Endothelial cell of hepatic sinusoid (primary cell): ENCODE data around the gene CFAP92.

Experiments used
- in situ Hi-C: cut with HindIII; loops from 2 replicates; pipeline ENCODE4 v1.10.0; 2017; ENCODE audit warnings: low sequenced_read_pairs

CFAP92 gene

DNA sequence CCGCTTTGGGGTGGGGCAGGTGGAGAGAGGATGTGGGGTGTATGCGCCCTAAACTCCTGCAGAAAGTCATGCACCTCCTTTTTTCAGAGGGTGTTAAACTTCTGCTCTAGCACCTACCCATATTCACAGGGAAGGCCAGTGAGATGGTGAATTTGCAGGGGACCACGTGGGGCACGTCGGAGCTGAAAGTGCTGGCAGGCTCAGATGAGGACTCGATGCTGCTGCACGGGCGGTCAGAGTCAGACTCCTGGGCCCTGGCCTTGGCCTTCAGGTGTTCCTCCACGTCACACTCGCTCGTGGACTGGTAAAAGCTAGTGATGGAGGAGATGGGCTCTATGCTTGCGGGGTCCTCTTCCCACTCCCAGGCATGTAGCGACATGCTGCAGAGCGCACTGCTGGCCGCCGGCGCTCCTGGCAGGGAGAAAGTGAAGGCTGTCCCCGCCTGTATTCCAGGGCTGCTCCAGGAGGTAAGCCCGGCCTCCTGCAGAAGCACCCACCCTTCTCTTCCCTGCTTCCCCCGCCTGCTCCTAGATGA, 883 bp downstream of the CFAP92 start:
- in situ Hi-C loops, result loop anchor here (5.0 to 10.0 kb wide), 2 partner anchors 76 to 242 kb away; no protein-coding TSS in a partner anchor

DNA sequence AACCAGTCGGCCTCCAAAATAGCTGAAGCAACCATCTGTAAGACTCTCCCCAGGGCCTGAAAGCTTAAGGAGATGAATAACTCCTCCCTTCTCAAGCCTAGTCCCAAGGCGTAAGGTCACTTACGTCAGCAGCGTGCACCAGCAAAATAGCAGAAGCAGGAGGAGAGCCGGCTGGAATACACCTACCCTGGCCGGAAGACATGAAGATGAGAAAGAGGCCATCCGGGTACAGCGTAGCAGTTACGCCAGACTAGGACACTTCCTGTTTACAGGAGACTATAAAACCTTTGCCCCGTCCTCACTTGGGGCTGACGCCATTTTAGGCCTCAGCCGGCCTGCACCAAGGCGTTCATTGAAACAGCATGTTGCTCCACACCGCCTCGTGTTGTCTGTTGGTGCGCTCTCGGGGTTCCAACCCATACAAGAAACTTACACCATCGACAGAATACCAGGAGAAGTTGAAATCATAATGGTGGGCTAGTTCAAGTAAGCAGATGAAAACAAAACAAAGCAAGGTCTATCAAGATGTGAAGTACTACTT, 2.5 kb downstream of the CFAP92 start:
- in situ Hi-C loops, result loop anchor here (5.0 to 10.0 kb wide), 2 partner anchors 74 to 243 kb away; no protein-coding TSS in a partner anchor

DNA sequence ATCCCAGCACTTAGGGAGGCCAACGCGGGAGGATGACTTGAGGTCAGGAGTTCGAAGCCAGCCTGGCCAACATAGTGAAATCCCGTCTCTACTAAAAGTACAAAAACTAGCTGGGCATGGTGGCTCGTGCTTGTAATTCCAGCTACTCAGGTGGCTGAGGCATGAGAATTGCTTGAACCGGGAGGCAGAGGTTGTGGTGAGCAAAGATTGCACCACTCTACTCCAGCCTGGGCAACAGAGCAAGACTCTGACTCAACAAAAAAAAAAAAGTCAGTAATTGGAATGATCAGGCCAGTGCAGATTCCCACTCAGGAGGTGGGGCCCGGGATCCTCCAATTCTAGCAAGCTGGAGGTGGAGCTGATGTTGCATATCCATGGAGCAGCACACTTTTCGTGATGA, 5.6 kb downstream of the CFAP92 start:
- in situ Hi-C loops, result no loop called here

DNA sequence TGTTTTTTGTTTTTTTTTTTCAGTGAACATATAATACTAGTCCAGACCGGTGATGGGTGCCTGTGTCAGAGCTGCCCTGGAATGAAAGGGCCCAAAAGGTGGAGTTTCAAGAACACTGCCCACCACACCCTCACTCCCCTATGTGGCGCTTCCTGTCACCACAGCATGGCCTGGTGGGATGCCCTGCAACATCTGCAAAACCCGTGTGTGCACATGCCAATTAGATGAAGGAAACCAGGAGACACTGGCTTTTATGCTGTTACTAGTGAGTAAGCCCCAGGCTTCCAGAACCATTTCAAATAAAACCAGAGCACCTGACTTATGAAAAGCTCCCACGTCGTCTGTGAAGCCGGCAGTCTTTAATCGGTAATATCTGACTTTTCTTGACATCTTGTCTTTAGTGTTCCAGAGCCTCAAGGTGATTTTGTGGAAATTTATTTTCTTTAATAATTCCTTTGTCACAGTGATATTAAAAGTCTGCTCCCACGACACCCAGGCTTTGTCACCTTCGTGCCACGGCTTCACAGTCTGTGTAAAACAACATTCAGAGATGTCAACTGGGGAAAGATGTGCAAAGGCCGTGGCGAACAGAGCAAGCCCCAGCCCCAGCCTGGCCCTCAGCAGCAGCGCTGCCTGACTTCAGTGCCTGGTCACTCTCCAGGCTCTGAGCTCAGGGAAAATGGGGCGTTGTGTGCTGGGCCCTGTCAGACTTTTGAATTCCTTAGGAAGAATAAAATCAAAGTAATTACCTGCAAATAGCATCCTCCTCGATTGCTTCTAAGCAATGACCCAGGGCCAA, 6.4 kb downstream of the CFAP92 start:
- in situ Hi-C loops, result no loop called here

DNA sequence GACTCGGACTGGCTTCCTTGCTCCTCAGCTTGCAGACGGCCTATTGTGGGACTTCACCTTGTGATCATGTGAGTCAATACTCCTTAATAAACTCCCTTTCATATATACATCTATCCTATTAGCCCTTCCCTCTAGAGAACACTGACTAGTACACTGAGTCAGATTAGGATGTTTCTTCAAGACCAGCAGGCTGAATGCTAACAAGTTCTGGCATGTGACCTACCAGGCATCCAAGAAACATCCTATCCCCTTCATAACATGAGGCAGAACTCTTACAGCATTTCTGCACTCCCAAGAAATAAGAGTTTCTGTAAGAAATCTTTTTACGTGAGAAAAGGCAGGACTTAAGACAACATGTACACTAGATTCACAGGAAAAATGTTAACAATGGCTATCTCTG, 9.3 kb downstream of the CFAP92 start:
- in situ Hi-C loops, result loop anchor here (5.0 kb wide), 1 partner anchor 33 kb away; no protein-coding TSS in a partner anchor

DNA sequence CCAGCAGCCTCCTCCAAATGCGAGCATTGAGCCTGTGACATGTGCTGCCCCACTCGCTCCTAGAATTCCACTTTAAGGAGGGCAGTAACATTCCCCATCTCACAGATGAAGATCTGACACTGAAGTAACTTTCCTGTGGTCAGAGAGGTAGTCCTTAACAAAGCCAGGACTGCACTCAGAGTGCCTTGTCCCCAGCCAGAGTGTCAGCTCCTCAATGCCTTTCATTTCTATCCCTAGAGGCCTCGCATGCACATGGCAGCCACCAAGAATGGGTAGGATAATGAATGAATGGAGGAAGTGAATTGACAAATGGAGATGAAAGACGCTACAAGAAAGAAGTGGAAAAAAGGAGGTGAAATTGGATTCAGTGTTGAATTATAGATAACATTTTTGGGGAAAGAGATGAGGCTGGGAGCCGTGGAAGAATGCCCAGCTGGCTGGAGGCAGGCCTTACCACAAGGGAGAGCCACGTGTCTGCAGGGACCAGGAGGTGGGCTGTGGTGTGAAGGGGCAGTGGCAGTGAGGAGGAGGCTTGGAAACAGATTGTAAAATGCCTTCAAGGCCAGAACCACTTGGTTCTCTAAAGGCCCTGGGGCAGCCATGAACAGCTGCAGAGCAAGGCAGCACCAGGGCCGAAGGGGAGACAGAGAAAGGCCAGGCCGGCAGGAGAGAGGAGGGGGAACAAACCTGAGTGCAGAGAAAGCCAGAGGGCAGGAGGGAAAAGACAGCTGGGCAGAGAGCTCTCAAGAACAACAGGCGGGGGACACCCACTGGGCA, 10.4 kb downstream of the CFAP92 start:
- in situ Hi-C loops, result loop anchor here (5.0 kb wide), 1 partner anchor 34 kb away; no protein-coding TSS in a partner anchor

DNA sequence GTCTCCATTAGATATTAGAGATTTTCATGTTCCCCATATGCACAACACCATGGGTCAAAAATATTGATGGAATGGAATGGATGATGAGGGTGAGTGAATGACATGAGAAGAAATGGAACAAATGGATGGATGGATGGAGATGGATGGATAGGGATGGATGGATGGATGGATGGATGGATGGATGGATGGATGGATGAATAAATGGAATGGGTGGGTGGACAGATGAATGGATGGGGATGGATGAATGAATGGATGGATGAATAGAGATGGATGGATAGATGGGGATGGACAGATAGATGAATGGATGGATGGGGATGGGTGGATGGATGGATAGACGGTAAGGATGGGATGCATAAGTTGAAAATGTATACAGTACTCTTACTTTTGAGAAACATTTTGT, 18.6 kb downstream of the CFAP92 start:
- in situ Hi-C loops, result no loop called here

DNA sequence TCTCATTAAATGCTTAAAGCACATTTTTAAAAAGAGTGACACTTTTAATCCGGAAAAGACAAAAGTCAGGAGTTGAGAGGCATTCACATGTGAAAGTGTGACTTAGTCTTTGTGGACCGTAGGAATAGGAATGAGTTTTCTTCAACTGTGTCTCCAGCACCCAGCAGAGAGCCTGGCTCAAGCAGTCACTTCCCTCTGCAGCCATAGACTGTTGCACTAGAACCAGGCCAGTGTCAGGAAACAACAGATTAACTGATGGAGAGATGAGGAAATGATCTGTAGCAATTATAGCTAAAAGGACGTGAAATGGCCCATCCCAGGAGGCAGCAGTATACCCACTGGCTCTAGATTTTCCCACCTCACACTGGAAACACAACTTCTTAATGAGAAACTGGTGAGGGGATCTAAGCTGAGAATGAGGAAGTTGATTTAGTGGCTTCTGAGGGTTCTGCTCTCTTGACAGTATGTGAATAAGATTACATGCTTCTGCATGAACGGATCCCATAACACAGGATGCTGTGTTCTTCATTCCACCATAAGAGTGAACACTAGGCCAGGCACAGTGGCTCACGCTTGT, 19.8 kb downstream of the CFAP92 start:
- in situ Hi-C loops, result no loop called here

DNA sequence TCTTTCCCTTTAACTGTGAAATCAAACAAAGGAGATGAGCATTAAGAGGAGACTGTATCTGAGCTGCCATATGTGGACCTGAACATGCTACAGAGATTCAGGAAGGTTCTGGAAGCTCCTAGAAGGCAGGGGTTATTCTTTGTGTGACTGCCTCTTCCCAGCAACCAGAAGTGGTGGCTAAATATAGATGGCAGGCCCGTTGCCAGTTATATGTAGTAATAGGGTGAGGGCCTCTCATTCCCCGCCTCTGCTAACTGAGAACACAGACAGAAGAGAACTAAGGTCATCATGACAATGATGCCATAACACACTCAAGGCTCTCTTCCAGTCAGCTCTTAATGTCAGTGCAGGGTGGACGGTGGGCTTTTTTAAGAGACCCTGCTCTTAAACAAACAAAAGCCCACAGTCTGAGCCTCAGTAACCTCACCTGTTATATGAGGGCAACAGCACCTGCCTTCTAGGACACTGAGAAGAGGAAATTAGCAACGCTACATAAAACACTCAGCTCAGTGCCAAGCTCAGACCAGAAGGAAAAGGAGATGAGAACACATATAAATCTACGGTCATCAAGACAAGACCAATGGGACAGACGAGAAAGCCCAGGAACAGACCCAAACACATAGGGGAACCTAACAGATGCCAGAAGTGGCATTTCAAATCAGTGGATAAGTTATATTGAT, 22.3 kb downstream of the CFAP92 start:
- in situ Hi-C loops, result no loop called here

DNA sequence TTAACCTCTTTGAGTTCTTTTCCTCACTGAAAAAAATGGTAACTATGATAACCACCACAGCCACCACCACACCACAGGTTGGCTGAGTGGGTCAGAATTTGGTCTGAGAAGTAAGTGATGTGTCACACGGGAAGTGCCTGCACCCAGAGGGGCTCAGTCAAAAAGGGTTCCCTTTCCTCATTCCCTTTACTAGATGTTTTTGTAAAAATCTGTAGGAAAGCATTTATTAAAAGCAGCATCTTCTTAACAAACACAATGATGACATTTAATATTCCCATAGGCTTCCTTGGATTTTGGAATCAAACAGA, 23.2 kb downstream of the CFAP92 start:
- in situ Hi-C loops, result no loop called here

DNA sequence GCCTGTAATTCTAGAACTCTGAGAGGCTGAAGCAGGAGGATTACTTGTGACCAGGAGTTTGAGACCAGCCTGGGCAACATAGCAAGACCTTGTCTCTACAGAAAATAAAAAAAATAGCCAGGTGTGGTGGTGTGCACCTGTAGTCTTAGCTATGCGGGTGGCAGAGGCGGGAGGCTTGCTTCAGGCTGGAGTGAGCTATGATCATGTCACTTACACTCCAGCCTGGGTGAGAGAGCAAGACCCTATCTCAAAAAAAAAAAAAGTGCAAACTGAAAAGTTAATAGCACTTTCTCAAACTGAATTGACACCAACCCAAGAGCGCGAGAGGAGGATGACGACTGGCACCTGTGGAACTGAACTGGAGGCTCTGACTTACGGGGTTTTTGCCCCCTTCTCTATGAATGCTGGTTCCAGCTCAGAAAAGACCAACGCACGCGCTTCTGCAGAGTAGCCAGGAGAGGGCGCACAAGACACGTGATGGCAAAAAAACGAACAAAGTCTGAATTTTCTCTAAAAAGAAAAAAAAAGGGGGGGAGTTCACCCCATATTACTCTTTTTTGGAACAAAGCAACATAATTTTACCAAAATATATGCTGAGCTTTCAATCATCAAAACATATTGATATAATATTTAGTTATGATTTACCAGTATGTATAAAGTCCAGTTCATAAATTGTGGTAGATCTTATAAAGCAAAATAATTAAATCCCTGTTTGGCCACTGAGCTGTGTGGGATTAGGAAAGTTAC, 23.7 kb downstream of the CFAP92 start:
- in situ Hi-C loops, result no loop called here

DNA sequence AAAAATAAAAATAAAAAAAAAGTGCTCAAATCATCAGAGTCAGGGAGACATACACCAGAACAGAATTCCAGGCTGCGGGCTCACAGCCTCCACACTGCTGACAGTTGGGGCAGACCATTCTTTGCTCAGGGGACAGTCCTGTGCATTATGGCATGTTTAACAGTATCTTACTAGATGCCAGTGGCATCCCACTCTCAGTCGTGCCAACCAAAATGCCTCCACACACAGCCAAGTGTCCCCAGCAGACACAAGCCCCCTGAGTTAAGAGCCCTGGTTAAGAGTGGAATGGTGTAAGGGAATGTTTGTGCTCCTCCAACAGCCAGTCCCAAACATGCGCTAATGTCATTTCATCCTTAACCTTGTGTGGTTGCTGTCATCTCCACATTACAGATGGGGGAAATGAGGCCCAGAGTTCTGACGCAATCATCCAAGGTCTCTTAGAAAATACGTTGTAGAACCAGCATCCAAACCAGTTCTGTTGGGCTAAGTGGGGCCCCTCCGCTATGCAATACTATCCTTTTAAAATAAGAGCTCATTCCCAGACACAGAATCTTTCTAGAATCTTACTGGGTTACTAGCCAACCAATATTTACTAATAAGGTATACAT, 26.0 kb downstream of the CFAP92 start:
- in situ Hi-C loops, result no loop called here

DNA sequence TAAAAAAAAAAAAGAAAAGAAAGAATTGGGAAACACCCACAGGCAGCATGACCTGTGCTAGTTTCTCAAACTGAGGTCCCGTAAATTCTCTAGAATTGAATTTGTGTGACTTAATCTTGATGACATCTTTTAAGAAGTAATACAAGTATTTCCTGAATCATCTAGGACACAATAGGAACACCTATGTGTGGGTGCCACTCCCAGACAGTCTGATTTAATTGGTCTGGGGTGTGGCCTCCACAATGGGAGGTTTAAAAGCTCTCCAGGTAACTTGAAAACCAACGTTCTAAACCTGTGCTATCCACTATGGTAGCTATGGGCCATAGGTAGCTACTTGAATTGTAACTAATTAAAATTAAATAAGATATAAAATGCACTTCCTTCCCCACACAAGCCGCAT, 28.1 kb downstream of the CFAP92 start:
- in situ Hi-C loops, result no loop called here

DNA sequence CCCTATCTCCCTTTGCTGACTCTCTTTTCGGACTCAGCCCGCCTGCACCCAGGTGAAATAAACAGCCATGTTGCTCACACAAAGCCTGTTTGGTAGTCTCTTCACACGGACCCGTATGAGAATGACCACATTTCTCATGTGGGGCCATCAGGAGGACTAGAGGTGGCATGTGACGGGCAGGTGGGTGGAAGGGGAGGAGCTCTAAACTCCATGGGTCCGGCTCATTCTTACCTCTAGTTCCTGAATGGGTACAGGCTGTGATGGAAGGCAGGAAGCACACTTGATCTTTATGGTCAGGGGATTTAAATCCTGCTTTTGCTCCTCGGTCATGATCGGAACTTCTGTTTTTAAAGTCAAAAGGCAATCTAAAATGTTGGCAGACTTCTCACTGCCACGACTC, 28.6 kb downstream of the CFAP92 start:
- in situ Hi-C loops, result no loop called here

DNA sequence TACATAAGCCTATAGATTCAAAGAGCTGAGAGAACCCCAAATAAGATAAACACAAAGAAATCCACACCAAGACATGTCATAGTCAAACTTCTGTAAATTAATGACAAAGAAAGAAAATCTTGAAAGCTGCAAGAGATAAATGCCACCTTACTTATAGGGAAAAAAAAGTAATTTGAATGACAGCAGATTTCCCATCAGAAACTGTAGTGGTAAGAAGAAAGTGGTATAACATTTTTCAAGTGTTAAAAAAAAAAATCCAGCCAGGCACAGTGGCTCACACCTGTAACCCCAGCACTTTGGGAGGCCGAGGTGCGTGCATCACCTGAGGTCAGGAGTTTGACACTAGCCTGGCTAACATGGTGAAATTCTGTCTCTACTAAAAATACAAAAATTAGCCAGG, 37.4 kb downstream of the CFAP92 start:
- in situ Hi-C loops, result no loop called here

DNA sequence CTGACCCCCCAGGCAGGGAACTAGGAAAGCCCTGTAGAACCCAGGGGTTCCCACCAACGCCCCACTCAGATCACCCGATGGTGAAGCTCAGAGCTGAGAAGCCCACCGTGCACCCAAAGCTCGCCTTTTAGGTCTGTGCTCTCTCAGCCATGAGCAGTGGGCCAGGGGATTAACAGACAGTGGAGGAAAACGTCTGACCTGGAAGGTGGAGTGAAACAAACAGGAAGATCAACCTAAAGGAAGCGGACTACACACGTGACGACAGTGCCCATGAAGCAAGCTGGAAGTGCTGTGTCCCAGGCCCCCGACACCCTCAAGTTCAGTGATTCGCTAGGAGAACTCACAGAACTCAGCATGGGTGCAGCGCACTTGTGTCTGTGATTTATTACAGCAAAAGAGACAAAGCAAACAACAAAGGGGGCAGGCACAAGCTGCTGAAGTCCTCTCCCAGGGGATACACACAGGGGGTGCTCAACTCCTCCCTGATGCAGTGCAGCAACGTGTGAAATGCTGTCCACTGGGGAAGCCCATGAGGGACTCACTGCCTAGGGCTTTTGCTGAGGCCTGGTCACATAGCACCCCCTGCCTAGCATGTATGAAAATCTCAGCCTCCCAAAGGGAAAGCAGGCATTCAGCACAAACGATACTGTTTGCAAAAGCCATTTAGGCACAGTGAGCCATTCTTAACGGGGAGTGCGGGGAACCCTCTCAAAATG, 43.5 kb downstream of the CFAP92 start:
- in situ Hi-C loops, result no loop called here

DNA sequence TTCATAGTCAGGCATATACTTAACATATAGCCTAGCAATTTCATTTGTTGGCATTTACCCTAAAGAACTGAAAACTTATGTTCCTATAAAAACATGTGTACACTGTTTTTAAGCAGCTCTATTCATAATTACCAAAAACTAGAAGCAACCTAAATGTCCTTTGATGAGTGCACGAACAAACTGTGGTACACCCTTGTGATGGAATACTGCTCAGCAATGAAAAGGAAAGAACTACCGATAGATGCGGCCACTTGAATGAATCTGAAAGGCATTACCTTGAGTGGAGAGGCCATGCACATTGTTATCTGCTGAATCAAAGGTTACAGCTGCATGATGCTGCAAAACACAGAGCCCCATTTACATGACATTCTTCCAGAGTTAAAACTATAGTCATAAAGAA, 44.7 kb downstream of the CFAP92 start:
- in situ Hi-C loops, result no loop called here

DNA sequence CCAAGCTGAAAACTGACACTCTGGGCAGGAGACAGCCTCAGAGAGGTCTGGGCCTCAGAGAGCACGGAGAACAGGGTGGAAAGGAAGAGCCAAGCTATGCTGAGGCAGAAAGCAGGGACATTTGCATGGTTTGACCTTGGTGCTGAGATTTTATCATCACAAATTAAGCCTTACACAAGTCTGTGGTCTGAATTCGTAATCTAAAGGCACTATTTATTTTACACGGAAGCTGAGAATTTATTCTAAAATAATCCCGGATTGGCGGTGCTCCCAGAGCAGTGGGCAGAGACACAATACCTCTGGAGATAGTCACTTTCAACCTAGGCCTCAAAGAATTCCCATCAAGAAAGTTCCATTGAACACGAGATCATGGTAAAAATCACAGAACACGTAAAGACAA, 47.5 kb downstream of the CFAP92 start:
- in situ Hi-C loops, result no loop called here

DNA sequence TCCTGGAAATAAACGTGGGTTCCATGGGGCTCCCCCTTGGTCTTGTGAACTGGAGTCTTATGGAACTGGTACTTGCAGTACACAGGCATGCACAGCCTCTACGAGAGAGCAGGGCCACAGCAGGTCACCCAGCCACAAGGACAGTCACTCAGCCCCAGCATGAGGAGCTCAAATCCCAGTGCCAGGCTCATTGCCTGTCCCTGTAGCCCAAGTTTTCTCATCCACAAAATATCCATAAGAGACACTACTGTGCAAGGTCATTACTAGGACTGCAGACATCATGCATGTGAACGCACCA, 48.0 kb downstream of the CFAP92 start:
- in situ Hi-C loops, result no loop called here
